GM19467 (cell line): ENCODE measurements around the gene DARS1.
A peak's percentile ranks its signal among the peaks of the same experiment; 100 is the strongest.
"Not testable (repeated sequence)": the region's sequence is repeated elsewhere in the genome, so short reads cannot be mapped to it uniquely, and the experiment has no call there.

Experiments used
- ATAC-seq: cut with Tn5 transposase; IDR thresholded peaks from one replicate; pipeline ENCODE4 v1.9.1; 2021; ENCODE audit warnings: mild to moderate bottlenecking, moderate library complexity; ENCODE audit not compliant: unreplicated experiment

Gene DARS1

GRCh38 chr2:135893374-135893794 is 92.0 kb downstream of the DARS1 start:
- no peak for ATAC-seq

DNA sequence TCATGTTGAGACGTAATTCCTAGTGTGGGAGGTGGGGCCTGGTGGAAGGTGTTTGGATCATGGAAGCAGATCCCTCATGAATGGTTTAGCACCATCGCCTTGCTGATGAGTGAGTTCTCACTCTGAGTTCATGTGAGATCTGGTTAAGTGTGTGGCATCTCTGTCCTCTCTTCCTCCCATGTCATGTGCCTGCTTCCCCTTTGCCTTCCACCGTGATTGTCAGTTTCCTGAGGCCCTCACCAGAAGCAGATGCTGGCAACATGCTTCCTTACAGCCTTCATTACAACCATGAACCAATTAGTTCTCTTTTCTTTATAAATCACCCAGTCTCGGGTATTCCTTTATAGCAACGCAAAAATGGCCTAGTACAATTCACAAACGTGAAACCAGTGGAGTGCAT is 94.6 kb downstream of the DARS1 start:
- ATAC-seq: no peak

- ATAC-seq: no peak
Observed at GRCh38 chr2:135890149-135890548, 95.3 kb downstream of the DARS1 start.

DNA sequence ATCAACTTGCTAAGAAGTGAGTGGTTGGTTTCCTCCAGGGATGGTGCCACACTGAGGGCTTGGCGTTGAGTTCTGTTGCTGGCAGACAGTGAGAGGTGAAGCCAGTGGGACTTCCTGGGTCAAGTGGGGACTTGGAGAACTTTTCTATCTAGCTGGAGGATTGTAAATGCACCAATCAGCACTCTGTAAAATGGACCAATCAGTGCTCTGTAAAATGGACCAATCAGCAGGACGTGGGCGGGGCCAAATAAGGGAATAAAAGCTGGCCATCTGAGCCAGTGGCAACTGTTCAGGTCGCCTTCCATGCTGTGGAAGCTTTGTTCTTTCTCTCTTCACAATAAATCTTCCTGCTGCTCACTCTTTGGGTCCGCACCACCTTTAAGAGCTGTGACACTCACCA is 96.8 kb downstream of the DARS1 start:
- not testable (repeated sequence) for ATAC-seq

DNA sequence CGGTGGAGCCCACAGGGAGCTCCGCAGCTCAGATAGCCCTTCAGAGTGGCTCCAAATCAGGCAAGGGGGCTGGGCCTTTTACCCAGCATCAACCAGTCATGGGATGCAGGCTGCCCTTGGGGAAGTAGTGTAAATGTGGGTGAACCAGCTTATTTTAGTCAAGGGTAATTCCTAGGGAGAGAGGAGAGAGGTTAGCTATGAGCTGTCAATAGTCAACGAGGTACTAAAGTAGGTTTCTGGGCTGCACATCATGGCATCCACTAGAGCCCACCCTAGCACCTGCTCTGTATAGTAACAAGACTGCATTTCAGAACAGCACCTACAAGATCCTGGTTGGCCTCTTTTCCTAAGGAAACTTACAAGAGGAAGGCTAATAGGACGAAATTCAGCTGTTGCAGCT is 99.7 kb downstream of the DARS1 start:
- no peak for ATAC-seq

GRCh38 chr2:135882415-135882814 is 103.0 kb downstream of the DARS1 start:
- ATAC-seq: no peak

DNA sequence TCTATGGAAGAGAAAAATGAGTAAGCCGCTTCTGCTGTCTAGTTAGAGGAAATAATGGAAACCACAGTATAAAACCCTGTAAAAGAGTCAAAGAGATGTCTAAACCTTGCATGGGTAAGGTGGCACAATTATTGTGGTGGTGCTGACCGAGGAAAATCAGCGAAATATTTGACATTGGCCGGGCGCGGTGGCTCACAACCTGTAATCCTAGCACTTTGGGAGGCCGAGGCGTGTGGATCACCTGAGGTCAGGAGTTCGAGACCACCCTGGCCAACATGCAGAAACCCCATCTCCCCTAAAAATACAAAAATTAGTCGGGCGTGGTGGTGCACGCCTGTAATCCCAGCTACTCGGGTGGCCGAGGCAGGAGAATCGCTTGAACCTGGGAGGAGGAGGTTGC is 108.7 kb downstream of the DARS1 start:
- ATAC-seq: not testable (repeated sequence)

DNA sequence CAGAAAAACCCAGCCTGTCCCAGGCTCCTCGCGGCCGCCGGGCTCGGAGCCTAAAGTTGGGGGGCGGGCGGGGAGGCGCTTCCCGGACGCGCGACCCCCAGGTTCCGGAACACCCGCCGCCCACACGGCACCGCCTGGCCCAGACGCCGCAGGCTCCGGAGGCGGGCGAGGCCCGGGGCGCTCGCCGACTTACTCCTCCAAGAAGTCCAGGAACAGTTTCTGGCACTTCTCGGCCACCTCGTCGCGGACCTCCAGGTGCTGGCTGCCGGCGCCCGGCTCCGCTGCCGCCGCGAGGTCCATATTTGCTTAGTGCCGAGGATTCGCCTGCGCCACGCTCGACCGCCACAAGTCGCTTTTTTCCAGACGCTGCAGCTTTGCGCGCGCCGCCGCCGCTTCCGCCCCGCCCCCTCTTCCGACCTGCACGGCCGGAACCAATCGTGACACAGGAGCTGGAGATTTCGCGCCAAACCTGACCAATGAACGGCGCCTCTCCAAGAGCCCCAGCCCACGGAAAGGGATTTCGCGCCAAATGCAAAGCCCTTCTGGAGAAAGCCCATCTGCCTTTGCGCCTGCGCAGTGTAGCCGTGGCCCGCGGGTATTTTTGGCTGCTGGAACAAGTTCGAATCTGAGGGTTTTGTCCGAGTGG is 109.2 kb downstream of the DARS1 start, which contains the start of gene MCM6:
MCM6 (minus strand) TSS at position 378 of the 646 bp plus-strand sequence; CDS start at position 300, 78 bp downstream.
- ATAC-seq: peak; percentile 85

GRCh38 chr2:135875491-135876065 is 109.8 kb downstream of the DARS1 start:
- peak; percentile 57 for ATAC-seq

DNA sequence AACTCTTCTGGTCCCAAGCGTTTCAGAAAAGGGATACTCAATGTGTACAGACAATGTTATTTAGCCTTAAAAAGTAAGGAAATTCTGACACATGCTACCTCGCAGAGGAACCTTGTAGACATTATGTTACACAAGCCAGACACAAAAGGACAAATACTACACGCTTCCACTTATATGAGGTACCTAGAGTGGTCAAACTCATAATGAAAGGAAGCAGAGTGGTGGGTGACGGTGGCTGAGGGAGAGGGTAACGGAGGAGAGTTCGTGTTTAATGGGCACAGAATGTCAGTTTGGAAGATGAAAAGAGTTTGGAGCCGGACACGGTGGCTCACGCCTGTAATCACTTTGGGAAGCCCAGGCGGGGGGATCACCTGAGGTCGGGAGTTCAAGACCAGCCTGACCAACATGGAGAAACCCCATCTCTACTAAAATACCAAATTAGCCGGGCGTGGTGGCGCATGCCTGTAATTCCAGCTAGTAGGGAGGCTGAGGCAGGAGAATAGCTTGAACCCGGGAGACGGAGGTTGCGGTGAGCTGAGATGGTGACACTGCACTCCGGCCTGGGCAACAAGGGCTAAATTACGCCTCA is 110.6 kb downstream of the DARS1 start:
- no peak for ATAC-seq

GRCh38 chr2:135870571-135870970 is 114.9 kb downstream of the DARS1 start:
- no peak for ATAC-seq

- ATAC-seq: no peak
Observed at GRCh38 chr2:135863233-135863632, 122.2 kb downstream of the DARS1 start.

DNA sequence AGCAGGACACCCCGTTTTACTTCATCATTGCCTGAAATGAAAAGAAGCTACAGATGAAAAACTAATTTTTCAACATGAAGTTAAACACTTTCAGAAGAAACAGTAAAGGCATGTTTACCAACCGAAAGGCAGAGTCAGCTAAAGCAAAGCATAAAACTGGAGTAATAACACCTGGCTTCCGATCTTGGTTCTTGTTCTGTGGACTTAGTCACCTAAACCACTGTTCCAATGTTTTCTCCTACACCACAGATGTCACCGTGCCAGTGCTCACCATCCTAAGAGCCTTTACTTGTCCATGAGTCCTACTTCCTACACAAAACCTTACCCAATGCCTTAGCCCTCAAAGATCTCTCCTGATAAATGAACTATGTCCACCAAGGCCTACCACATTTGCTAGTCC is 122.7 kb downstream of the DARS1 start:
- ATAC-seq: no peak
